Measurements from ENCODE around the gene FGD3. TPM values are rescaled to one million over a fixed set of nuclear protein-coding genes. Genes with fewer than 3 reads are reported as not detected.

FGD3 gene
- total and polyA plus RNA-seq, 9 of the 15 experiments (the other 6 are each of a cell fraction or from before 2014, with no cell fraction given), result 0.07 to 1.3 (median 0.29) TPM

GRCh38 chr9:92966518-92966800 lies 19.1 kb downstream of the FGD3 start:
- Histone ChIP-seq H3K4me3 (no peak overlapping the region), H2AFZ (ENCODE audit: low read depth, low read length) (no peak overlapping the region), H3K27ac (ENCODE audit: extremely low read depth, low read depth, low read length) (no peak overlapping the region), H3K27me3 (ENCODE audit: control insufficient read depth in 2 of 2, insufficient read depth in 2 of 2, low read length in 2 of 2) (peaks cover 20 to 66% of the 10 kb centered on the region in 2 experiments; a peak in 4 of 5 replicates), H3K36me3 (ENCODE audit: control insufficient read depth, insufficient read depth, low read length) (no peaks in the 10 kb centered on the region), H3K4me2 (ENCODE audit: insufficient read depth, low read length) (no peak overlapping the region), H3K79me2 (ENCODE audit: control insufficient read depth, insufficient read depth, low read length) (no peaks in the 10 kb centered on the region), H3K9me1 (ENCODE audit: control insufficient read depth, insufficient read depth, low read length) (no peaks in the 10 kb centered on the region), H4K20me1 (replicated peaks; ENCODE audit: control insufficient read depth, insufficient read depth, low read length) (0 out of 2 replicates have a peak, but pooled peaks cover 4% of the 10 kb centered on the region), H3K4me1 (replicated peaks in 1 of 2; ENCODE audit: control insufficient read depth in 2 of 2, insufficient read depth in 2 of 2, low read length in 2 of 2) (peaks cover 11 to 16% of the 10 kb centered on the region in 2 experiments; a peak in 3 of 5 replicates), H3K9me3 (replicated peaks; ENCODE audit: control insufficient read depth, insufficient read depth, low read depth, low read length) (no peaks in the 10 kb centered on the region), H3K9ac (ENCODE audit: insufficient read depth in 1 of 2, low read depth in 2 of 2, low read length in 2 of 2) (no peak overlapping the region)
- FAIRE-seq (no peak), ATAC-seq (no peak), DNase-seq (ENCODE audit: extremely low read depth in 1 of 4, low spot score in 3 of 4) (no peak)
- no TSS peak for BruUV-seq (replicated peaks)
- WGBS (ENCODE audit: insufficient coverage, low coverage, missing lambda C conversion rate), result 21% methylated on average over 3 of the region's 5 CpGs
- in situ Hi-C loops (cut with MboI) (no loop called here), intact Hi-C loops (cut with micrococcal nuclease) (no loop called here)
- POLR2A ChIA-PET, result interaction anchor here (1.0 kb wide), 1 partner anchor 55 kb away, joined by 3 read pairs; no protein-coding TSS in a partner anchor
- TF ChIP-seq ZNF316 (IDR thresholded peaks at IDR 0.05), result no peak
- CTCF ChIA-PET (ENCODE audit: low intra/inter-chr PET ratio), result no interaction called here

GRCh38 chr9:92968081-92968480 lies 20.8 kb downstream of the FGD3 start:
- Histone ChIP-seq H3K4me3 (no peak overlapping the region), H3K79me2 (ENCODE audit: control insufficient read depth, insufficient read depth, low read length) (no peaks in the 10 kb centered on the region), H3K27me3 (ENCODE audit: control insufficient read depth in 2 of 2, insufficient read depth in 2 of 2, low read length in 2 of 2) (peaks cover 20 to 67% of the 10 kb centered on the region in 2 experiments; a peak in 4 of 5 replicates), H4K20me1 (replicated peaks; ENCODE audit: control insufficient read depth, insufficient read depth, low read length) (0 out of 2 replicates have a peak, but pooled peaks cover 4% of the 10 kb centered on the region), H3K27ac (ENCODE audit: extremely low read depth, low read depth, low read length) (no peak overlapping the region), H3K4me1 (replicated peaks in 1 of 2; ENCODE audit: control insufficient read depth in 2 of 2, insufficient read depth in 2 of 2, low read length in 2 of 2) (peaks cover 11 to 16% of the 10 kb centered on the region in 2 experiments; a peak in 3 of 5 replicates), H2AFZ (ENCODE audit: low read depth, low read length) (no peak overlapping the region), H3K36me3 (ENCODE audit: control insufficient read depth, insufficient read depth, low read length) (no peaks in the 10 kb centered on the region), H3K4me2 (ENCODE audit: insufficient read depth, low read length) (no peak overlapping the region), H3K9me3 (replicated peaks; ENCODE audit: control insufficient read depth, insufficient read depth, low read depth, low read length) (no peaks in the 10 kb centered on the region), H3K9me1 (ENCODE audit: control insufficient read depth, insufficient read depth, low read length) (no peaks in the 10 kb centered on the region), H3K9ac (ENCODE audit: insufficient read depth in 1 of 2, low read depth in 2 of 2, low read length in 2 of 2) (no peak overlapping the region)
- CTCF ChIA-PET (ENCODE audit: low intra/inter-chr PET ratio), result no interaction called here
- ATAC-seq (no peak), DNase-seq (ENCODE audit: extremely low read depth in 1 of 4, low spot score in 3 of 4) (no peak), FAIRE-seq (no peak)
- intact Hi-C loops (cut with micrococcal nuclease) (no loop called here), in situ Hi-C loops (cut with MboI) (no loop called here)
- POLR2A ChIA-PET, result no interaction called here
- no TSS peak for BruUV-seq (replicated peaks)
- 0% methylated on average over 8 of the region's 8 CpGs for WGBS (ENCODE audit: insufficient coverage, low coverage, missing lambda C conversion rate)
- TF ChIP-seq HDGF (IDR thresholded peaks at IDR 0.05) (no peak), HLTF (IDR thresholded peaks at IDR 0.05) (no peak), BRF1 (IDR thresholded peaks at IDR 0.05; ENCODE audit: borderline replicate concordance, extremely low read depth, insufficient read length) (no peak), RCOR1 (IDR thresholded peaks at IDR 0.05; ENCODE audit: borderline replicate concordance in 1 of 2, low read depth in 2 of 2, low read length in 2 of 2) (no peak), SIN3A (IDR thresholded peaks at IDR 0.05; ENCODE audit: borderline replicate concordance in 2 of 2, control insufficient read depth in 1 of 2, low read depth in 2 of 2, low read length in 2 of 2) (no peak), RREB1 (CRISPR knock-in tag; IDR thresholded peaks at IDR 0.05) (no peak), ZNF449 (CRISPR knock-in tag; IDR thresholded peaks at IDR 0.05) (no peak)

Data from K562 (cell line).